Spleen (tissue), 11 donors: Measurements from ENCODE around the gene TOX3. TPM values are rescaled to one million over a fixed set of nuclear protein-coding genes. Genes with fewer than 3 reads are reported as not detected.

ENCODE experiments used
- DNase-seq: peaks from one replicate; pipeline ENCODE4 v3.0.0-alpha.2; 2020
- H3K27ac ChIP-seq, 8 donors: fragments of 200-600 bp; sonication (generic) in 7 of 8; 1 replicate in 4 of 8; 2 replicates in 4 of 8; pipeline versions ENCODE4 v1.5.0 to v1.8.0; 2016 to 2021; ENCODE audit warnings: inconsistent platforms in 4 of 8, mild to moderate bottlenecking in 4 of 8, moderate library complexity in 1 of 8
- H3K27me3 ChIP-seq, 7 donors: fragments of 200-600 bp; sonication (generic) in 6 of 7; replicated peaks in 1 of 7; 1 replicate in 4 of 7; 2 replicates in 3 of 7; pipeline versions ENCODE4 v1.5.0 to v1.8.0; 2016 to 2021; ENCODE audit warnings: inconsistent platforms in 3 of 7, mild to moderate bottlenecking in 1 of 7
- H3K36me3 ChIP-seq, 6 donors: fragments of 200-600 bp; sonication (generic) in 5 of 6; 1 replicate in 4 of 6; 2 replicates in 2 of 6; pipeline versions ENCODE4 v1.5.0 to v1.8.0; 2016 to 2021; ENCODE audit warnings: inconsistent platforms in 2 of 6
- H3K4me1 ChIP-seq, 6 donors: fragments of 200-600 bp; sonication (generic) in 5 of 6; 1 replicate in 3 of 6; 2 replicates in 3 of 6; pipeline versions ENCODE4 v1.5.0 to v1.8.0; 2016 to 2021; ENCODE audit warnings: inconsistent platforms in 3 of 6
- H3K4me3 ChIP-seq, 8 donors: fragments of 200-600 bp; sonication (generic) in 7 of 8; 1 replicate in 4 of 8; 2 replicates in 4 of 8; pipeline versions ENCODE4 v1.5.0 to v1.8.0; 2016 to 2021; ENCODE audit warnings: inconsistent platforms in 4 of 8, mild to moderate bottlenecking in 4 of 8, moderate library complexity in 2 of 8
- H3K9me3 ChIP-seq, 8 donors: fragments of 200-600 bp; sonication (generic) in 7 of 8; 1 replicate in 4 of 8; 2 replicates in 4 of 8; pipeline versions ENCODE4 v1.5.0 to v1.8.0; 2016 to 2021; ENCODE audit warnings: inconsistent platforms in 4 of 8
- POLR2A ChIP-seq, 3 donors: fragments of 450-650 bp; IDR thresholded peaks; one replicate each; pipeline ENCODE4 v1.5.1; 2017; ENCODE audit warnings: antibody characterized with exemption in 3 of 3, mild to moderate bottlenecking in 1 of 3
- POLR2AphosphoS5 ChIP-seq, 3 donors: sonication (generic); formaldehyde crosslinking; IDR thresholded peaks; one replicate each; pipeline ENCODE4 v1.5.1; 2017; ENCODE audit warnings: antibody characterized with exemption in 3 of 3
- WGBS, 5 donors: extraction: QIAGEN DNeasy Blood & Tissue Kit in 3 of 5; methylation state at CpG; one replicate each; pipeline versions ENCODE4 v1.1.5 to v1.1.7; 2013 to 2018; 5-methylcytosine and 5-hydroxymethylcytosine counted together
- intact Hi-C: fragments of 100-400 bp; cut with DNase I; formaldehyde crosslinking; loops from one replicate; pipeline ENCODE4 v1.15.0; 2023; ENCODE audit warnings: low total_unique reads
- polyA plus RNA-seq, 3 donors: library from polyadenylated mRNA; stranded (reverse); fragments of 200-250 nt; gene quantifications; one replicate each; pipeline ENCODE4 v1.2.1, GENCODE V29; 2013
- total RNA-seq, 7 donors: library from RNA; depleted of rRNA in 3 of 7; stranded (reverse); fragments of >200 nt in 3 of 7; fragmentation: NEBNext Ultra II Directional in 4 of 7; extraction: Animal tissue kit (Norgen Biotek cat#: 25700) in 4 of 7; gene quantifications; one replicate each; pipeline versions ENCODE4 v1.1.0 to v1.2.1, GENCODE V29; 2016 to 2021
- TF ChIP-seq, protein P1 (sequence below), 11 experiments: fragments of 200-600 bp in 7 of 11; fragments of 450-650 bp in 4 of 11; sonication (generic) in 4 of 11; IDR thresholded peaks in 8 of 11; conservative IDR thresholded peaks in 3 of 11; 1 replicate in 7 of 11; 2 replicates in 4 of 11; pipeline versions ENCODE4 v1.4.0 to v1.8.0; 2016 to 2021; ENCODE audit warnings: antibody characterized with exemption in 11 of 11, inconsistent platforms in 4 of 11, mild to moderate bottlenecking in 1 of 11
- donor health status: healthy with polysubstance abuse.
- donor health status: DM: no; HTN: no; CAD: no; lungs with moderate emphysema.
- donor health status: DM: no; HTN: no; CAD: no.
- donor health status: Bipolar disorder and iron deficiency.
- donor health status: healthy.
- donor health status: DM: no; HTN: no; CAD: no.
- donor health status: DM: yes; HTN: yes; CAD: no.

TOX3 gene
- total and polyA plus RNA-seq, 10 donors: 0.03 to 0.11 TPM; not detected in 8

DNA sequence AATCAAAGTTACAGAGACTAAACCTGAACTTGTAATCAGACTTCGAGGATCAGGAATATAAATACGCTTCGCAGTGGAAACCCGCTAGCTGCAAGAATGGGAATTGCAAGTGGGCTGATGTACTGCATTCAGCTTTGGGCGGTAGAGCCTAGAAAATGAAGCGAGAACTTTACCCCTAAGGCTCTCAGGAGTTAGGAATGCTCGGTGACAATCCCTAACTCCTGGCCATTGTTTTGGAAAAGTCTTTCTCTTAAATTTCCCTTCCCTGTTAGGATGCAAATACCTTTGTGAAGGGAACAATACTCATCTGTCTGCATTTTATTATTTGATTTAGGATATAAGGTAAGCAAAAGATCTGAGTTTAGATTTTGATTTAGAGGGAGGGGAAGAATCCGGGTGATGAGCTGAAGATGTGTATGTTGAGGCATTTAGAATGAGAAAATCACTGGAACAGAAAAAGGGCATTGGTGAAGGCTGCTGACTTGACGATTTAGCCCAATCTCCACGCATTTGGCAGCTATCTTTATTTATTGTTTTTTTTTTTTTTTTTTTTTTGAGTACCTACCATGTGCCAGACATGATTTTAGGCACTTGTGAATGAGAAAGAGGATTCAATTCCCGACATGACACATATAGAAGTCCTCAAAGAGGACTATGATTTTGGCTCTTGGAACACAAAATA is 2.2 kb upstream of the TOX3 start:
- Histone ChIP-seq H3K4me1 (peaks cover 0 to 20% (median 16%) of the 10 kb centered on the region in 6 donors), H3K27me3 (peaks cover 0 to 64% (median 34%) of the 10 kb centered on the region in 7 donors), H3K27ac (no peak overlapping the region), H3K4me3 (no peak overlapping the region), H3K9me3 (no peaks in the 10 kb centered on the region), H3K36me3 (no peaks in the 10 kb centered on the region)
- intact Hi-C loops: no loop called here
- 13 to 26% (median 17%) methylated on average over 11 of the region's 11 CpGs for WGBS, 5 donors
- no peak for DNase-seq
- TF ChIP-seq POLR2AphosphoS5 (IDR thresholded peaks at IDR 0.05) (no peak), POLR2A (IDR thresholded peaks at IDR 0.05) (no peak)
- TF ChIP-seq, protein P1, sequence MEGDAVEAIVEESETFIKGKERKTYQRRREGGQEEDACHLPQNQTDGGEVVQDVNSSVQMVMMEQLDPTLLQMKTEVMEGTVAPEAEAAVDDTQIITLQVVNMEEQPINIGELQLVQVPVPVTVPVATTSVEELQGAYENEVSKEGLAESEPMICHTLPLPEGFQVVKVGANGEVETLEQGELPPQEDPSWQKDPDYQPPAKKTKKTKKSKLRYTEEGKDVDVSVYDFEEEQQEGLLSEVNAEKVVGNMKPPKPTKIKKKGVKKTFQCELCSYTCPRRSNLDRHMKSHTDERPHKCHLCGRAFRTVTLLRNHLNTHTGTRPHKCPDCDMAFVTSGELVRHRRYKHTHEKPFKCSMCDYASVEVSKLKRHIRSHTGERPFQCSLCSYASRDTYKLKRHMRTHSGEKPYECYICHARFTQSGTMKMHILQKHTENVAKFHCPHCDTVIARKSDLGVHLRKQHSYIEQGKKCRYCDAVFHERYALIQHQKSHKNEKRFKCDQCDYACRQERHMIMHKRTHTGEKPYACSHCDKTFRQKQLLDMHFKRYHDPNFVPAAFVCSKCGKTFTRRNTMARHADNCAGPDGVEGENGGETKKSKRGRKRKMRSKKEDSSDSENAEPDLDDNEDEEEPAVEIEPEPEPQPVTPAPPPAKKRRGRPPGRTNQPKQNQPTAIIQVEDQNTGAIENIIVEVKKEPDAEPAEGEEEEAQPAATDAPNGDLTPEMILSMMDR (IDR thresholded peaks at IDR 0.05 in 8 of 11, conservative IDR thresholded peaks at IDR 0.05 in 3 of 11): no peak

DNA sequence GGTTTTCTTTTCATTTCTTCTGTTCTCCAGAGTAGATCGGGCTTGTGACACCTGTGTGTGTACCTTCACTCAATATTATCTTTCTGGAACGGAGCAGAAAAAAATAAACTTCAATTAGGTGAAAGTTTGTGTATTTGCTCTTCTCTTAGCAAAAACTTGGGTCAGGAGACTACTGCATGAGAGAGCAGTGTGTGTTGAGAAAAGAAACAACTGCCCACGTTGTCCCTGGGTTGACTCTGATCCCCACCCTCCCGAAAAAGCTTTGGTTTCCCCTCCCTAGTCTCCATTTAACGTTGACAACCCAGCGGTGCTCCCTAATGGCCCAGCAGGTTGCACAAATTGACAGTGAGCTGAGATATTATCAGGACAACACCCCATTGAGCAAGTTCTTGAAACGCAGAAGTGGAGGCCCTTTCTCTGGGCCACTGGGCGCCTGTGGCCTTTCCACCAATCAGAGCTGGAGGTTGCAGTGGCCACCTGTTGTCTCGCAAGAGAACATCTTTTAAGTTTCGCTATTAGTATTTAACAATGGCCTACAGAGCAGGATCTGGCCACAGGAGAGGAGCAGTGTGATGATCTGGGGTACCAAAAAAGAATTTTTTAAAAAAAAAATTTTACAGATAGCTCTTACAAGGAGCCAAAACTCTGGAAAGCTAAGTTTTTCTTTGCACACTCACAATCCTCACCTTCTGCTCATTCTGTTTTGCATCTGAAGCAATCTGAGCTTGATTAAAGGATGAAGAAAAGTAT is 1.5 kb upstream of the TOX3 start:
- no peaks in the 10 kb centered on the region for H3K36me3 ChIP-seq
- intact Hi-C loops: no loop called here
- no peak overlapping the region for H3K27ac ChIP-seq
- peaks cover 0 to 20% (median 16%) of the 10 kb centered on the region in 6 donors for H3K4me1 ChIP-seq
- H3K4me3 ChIP-seq: no peak overlapping the region
- peaks cover 0 to 71% (median 41%) of the 10 kb centered on the region in 7 donors for H3K27me3 ChIP-seq
- 9 to 33% (median 14%) methylated on average over 10 of the region's 10 CpGs for WGBS, 5 donors
- H3K9me3 ChIP-seq: no peaks in the 10 kb centered on the region
- no peak for TF ChIP-seq POLR2A (IDR thresholded peaks at IDR 0.05)
- no peak for TF ChIP-seq POLR2AphosphoS5 (IDR thresholded peaks at IDR 0.05)
- TF ChIP-seq, protein P1 (IDR thresholded peaks at IDR 0.05 in 8 of 11, conservative IDR thresholded peaks at IDR 0.05 in 3 of 11): no peak
- no peak for DNase-seq

- TF ChIP-seq POLR2AphosphoS5 (IDR thresholded peaks at IDR 0.05): no peak
- TF ChIP-seq POLR2A (IDR thresholded peaks at IDR 0.05): no peak
- TF ChIP-seq, protein P1 (IDR thresholded peaks at IDR 0.05 in 8 of 11, conservative IDR thresholded peaks at IDR 0.05 in 3 of 11): no peak
- no peak overlapping the region for H3K4me3 ChIP-seq
- no peak overlapping the region for H3K27ac ChIP-seq
- H3K9me3 ChIP-seq: no peaks in the 10 kb centered on the region
- H3K4me1 ChIP-seq: peaks cover 0 to 20% (median 16%) of the 10 kb centered on the region in 6 donors
- DNase-seq: no peak
- peaks cover 0 to 74% (median 46%) of the 10 kb centered on the region in 7 donors for H3K27me3 ChIP-seq
- intact Hi-C loops: no loop called here
- 29 to 40% (median 30%) methylated on average over 8 of the region's 8 CpGs for WGBS, 5 donors
- no peaks in the 10 kb centered on the region for H3K36me3 ChIP-seq
Observed at GRCh38 chr16:52547834-52548215, 882 bp upstream of the TOX3 start.
